Smooth muscle cell (in vitro differentiated cells): ENCODE results near the gene MRPL16. TPM values are rescaled to one million over a fixed set of nuclear protein-coding genes. Genes with fewer than 3 reads are reported as not detected.

Experiments used
- DNase-seq: peaks from one replicate; lab custom pipeline; 2025; ENCODE audit not compliant: unreplicated experiment; lab: John Stamatoyannopoulos, UW
- H2AFZ ChIP-seq: fragments of 200-600 bp; sonication (generic); 2 replicates; pipeline ENCODE4 v1.6.0; 2016; ENCODE audit warnings: antibody characterized with exemption, low read depth, mild to moderate bottlenecking
- H3F3A ChIP-seq: fragments of 200-600 bp; sonication (generic); 2 replicates; pipeline ENCODE4 v1.6.0; 2017; ENCODE audit warnings: antibody characterized with exemption, low read depth
- H3K27ac ChIP-seq: fragments of 200-600 bp; sonication (generic); 2 replicates; pipeline ENCODE4 v1.5.1; 2016; ENCODE audit warnings: low read depth, mild to moderate bottlenecking
- H3K27me3 ChIP-seq: fragments of 200-600 bp; sonication (generic); 2 replicates; pipeline ENCODE4 v1.6.1; 2016; ENCODE audit warnings: low read depth, mild to moderate bottlenecking
- H3K36me3 ChIP-seq: fragments of 200-600 bp; sonication (generic); 2 replicates; pipeline ENCODE4 v1.5.1; 2016; ENCODE audit warnings: low read depth
- H3K4me1 ChIP-seq: fragments of 200-600 bp; sonication (generic); 2 replicates; pipeline ENCODE4 v1.5.1; 2016; ENCODE audit warnings: low read depth
- H3K4me2 ChIP-seq: fragments of 200-600 bp; sonication (generic); 2 replicates; pipeline ENCODE4 v1.6.0; 2016; ENCODE audit warnings: mild to moderate bottlenecking
- H3K4me3 ChIP-seq: fragments of 200-600 bp; sonication (generic); 2 replicates; pipeline ENCODE4 v1.5.1; 2016; ENCODE audit warnings: mild to moderate bottlenecking
- H3K79me2 ChIP-seq: fragments of 200-600 bp; sonication (generic); 2 replicates; pipeline ENCODE4 v1.6.0; 2016; ENCODE audit warnings: low read depth, mild to moderate bottlenecking
- H3K9ac ChIP-seq: fragments of 200-600 bp; sonication (generic); 2 replicates; pipeline ENCODE4 v1.6.0; 2016; ENCODE audit warnings: low read depth
- H3K9me3 ChIP-seq: fragments of 200-600 bp; sonication (generic); replicated peaks from 2 replicates; pipeline ENCODE4 v1.5.1; 2016; ENCODE audit warnings: low read depth
- H4K20me1 ChIP-seq: fragments of 200-600 bp; sonication (generic); 2 replicates; pipeline ENCODE4 v1.6.0; 2016; ENCODE audit warnings: low read depth
- WGBS: methylation state at CpG from one replicate; pipeline ENCODE4 v1.1.7; 2016; ENCODE audit warnings: low lambda C conversion rate; 5-methylcytosine and 5-hydroxymethylcytosine counted together
- polyA plus RNA-seq: library from polyadenylated mRNA; unstranded; fragments of >200 nt; fragmentation: Nextera tagmentation; extraction: Ambion mirVana; gene quantifications from 2 replicates; pipeline ENCODE4 v1.2.1, GENCODE V29; 2016
- total RNA-seq: library from RNA; depleted of rRNA; stranded (reverse); fragments of >200 nt; gene quantifications from 2 replicates; pipeline ENCODE4 v1.2.3, GENCODE V29; 2014
- TF ChIP-seq, protein P1 (sequence below): fragments of 200-600 bp; sonication (generic); IDR thresholded peaks from 2 replicates; pipeline ENCODE4 v1.5.1; 2017; ENCODE audit warnings: borderline replicate concordance, mild to moderate bottlenecking, antibody characterized with exemption; ENCODE audit not compliant: insufficient read depth, poor library complexity, severe bottlenecking

MRPL16 gene
- total and polyA plus RNA-seq, 2 experiments from 2014 or later, result 32.9 to 48.9 TPM

DNA sequence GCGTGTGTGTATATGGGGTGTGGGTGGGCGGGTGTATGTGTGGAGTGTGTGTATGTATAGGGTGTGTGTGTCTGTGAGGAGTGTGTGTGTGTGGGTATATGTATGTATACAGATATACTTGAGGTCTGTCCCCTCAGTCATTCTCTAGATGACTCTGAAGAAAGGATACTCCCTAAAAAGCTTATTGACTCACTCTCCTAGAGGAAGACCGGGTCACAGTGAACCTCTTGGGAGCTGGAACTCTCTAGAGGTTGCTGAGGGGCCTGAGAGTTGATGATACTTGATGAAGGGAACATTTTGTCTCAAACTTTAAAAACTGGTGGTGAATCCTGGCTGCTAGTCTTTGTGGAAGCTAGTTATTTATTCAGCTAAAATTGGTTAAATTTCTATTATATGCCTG, 40.3 kb downstream of the MRPL16 start:
- Histone ChIP-seq H3K27me3 (no peaks in the 10 kb centered on the region), H3K9me3 (no peaks in the 10 kb centered on the region), H3K4me3 (no peak overlapping the region), H3K27ac (no peak overlapping the region), H4K20me1 (peaks cover 67% of the 10 kb centered on the region), H3K36me3 (no peaks in the 10 kb centered on the region), H3F3A (no peaks in the 10 kb centered on the region), H3K4me1 (peaks cover 12% of the 10 kb centered on the region), H2AFZ (no peak overlapping the region), H3K9ac (no peak overlapping the region), H3K4me2 (no peak overlapping the region), H3K79me2 (peaks cover 55% of the 10 kb centered on the region)
- WGBS, result 98% methylated on average over 3 of the region's 3 CpGs
- DNase-seq, result no peak
- TF ChIP-seq, protein P1, sequence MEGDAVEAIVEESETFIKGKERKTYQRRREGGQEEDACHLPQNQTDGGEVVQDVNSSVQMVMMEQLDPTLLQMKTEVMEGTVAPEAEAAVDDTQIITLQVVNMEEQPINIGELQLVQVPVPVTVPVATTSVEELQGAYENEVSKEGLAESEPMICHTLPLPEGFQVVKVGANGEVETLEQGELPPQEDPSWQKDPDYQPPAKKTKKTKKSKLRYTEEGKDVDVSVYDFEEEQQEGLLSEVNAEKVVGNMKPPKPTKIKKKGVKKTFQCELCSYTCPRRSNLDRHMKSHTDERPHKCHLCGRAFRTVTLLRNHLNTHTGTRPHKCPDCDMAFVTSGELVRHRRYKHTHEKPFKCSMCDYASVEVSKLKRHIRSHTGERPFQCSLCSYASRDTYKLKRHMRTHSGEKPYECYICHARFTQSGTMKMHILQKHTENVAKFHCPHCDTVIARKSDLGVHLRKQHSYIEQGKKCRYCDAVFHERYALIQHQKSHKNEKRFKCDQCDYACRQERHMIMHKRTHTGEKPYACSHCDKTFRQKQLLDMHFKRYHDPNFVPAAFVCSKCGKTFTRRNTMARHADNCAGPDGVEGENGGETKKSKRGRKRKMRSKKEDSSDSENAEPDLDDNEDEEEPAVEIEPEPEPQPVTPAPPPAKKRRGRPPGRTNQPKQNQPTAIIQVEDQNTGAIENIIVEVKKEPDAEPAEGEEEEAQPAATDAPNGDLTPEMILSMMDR, result no peak

DNA sequence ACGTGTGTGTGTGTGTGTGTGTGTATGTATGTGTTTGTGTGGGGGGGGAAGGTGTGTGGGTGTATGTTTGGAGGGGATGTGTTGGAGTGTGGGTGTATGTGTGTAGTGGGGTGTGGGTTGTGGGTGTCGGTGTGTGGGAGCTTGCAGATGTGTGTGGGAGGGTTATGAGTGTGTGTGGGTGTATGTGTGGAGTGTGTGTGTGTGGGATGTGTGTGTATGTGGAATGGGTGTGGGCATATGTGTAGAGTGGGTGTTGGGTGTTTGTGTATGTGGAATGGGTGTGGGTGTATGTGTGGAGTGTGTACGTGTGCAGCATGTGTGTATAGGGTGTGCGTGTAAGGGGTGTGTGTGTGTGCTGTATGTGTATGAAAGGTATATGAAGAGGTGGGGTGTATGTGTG, 40.8 kb downstream of the MRPL16 start:
- Histone ChIP-seq H2AFZ (no peak overlapping the region), H3F3A (no peaks in the 10 kb centered on the region), H3K27ac (no peak overlapping the region), H3K79me2 (peaks cover 60% of the 10 kb centered on the region), H3K27me3 (no peaks in the 10 kb centered on the region), H4K20me1 (peaks cover 72% of the 10 kb centered on the region), H3K9me3 (no peaks in the 10 kb centered on the region), H3K4me2 (no peak overlapping the region), H3K4me1 (peaks cover 12% of the 10 kb centered on the region), H3K36me3 (no peaks in the 10 kb centered on the region), H3K9ac (no peak overlapping the region), H3K4me3 (no peak overlapping the region)
- WGBS, result 97% methylated on average over 4 of the region's 4 CpGs
- TF ChIP-seq, protein P1, result no peak
- DNase-seq, result no peak

DNA sequence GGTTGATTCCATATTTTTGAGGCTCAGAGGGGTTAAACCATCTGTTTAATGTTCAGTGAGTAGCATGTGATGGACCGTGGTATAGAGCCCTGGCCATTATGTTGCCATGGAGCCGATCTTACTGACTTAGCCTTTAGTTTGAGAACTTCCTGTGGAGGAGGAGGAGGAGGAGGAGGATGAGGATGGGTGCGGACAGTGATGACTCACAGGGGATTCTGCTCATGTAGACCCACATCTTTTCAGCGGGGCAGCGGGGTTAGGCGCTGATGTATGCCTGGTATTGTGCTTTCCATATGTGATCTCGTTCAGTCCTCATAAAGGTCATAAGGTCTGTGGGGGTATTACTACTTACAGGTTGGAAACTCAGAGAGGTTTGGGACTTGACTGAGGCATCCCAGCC, 41.5 kb downstream of the MRPL16 start:
- Histone ChIP-seq H3K4me1 (peaks cover 12% of the 10 kb centered on the region), H2AFZ (no peak overlapping the region), H3K27ac (no peak overlapping the region), H3K4me2 (no peak overlapping the region), H3K79me2 (peaks cover 67% of the 10 kb centered on the region), H3K27me3 (no peaks in the 10 kb centered on the region), H4K20me1 (peaks cover 78% of the 10 kb centered on the region), H3F3A (no peaks in the 10 kb centered on the region), H3K4me3 (no peak overlapping the region), H3K36me3 (no peaks in the 10 kb centered on the region), H3K9ac (no peak overlapping the region), H3K9me3 (no peaks in the 10 kb centered on the region)
- WGBS, result 71% methylated on average over 7 of the region's 7 CpGs
- TF ChIP-seq, protein P1, result no peak
- DNase-seq, result no peak

DNA sequence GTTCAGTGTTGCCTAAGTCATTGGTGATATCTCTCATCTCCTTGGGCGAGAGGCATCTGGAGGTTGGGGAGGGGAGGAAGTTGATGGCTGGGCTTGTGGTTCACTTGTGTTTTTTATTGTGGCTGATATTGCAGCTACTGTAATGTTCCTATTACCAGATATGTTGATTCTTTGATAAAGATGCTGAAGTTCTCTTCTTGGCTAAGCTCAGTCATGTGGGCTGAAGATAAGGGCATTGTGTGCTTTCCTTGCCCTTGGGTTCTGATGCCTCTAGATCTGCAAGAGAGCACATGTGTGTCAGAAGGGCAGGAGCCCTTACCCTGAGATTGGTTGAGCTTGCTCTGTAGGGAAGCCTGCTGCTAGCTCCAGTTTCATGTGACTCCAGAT, 43.4 kb downstream of the MRPL16 start:
- Histone ChIP-seq H3K79me2 (peaks cover 82% of the 10 kb centered on the region), H3K4me3 (no peak overlapping the region), H3K4me1 (peaks cover 12% of the 10 kb centered on the region), H4K20me1 (peaks cover 90% of the 10 kb centered on the region), H3K9me3 (no peaks in the 10 kb centered on the region), H3K4me2 (no peak overlapping the region), H3K36me3 (no peaks in the 10 kb centered on the region), H3K9ac (no peak overlapping the region), H2AFZ (no peak overlapping the region), H3K27me3 (no peaks in the 10 kb centered on the region), H3K27ac (no peak overlapping the region), H3F3A (no peaks in the 10 kb centered on the region)
- TF ChIP-seq, protein P1, result no peak
- DNase-seq, result no peak
- 74% methylated on average over 1 of the region's 1 CpG for WGBS
